ENCODE measurements around the gene AFF1. TPM values are rescaled to one million over a fixed set of nuclear protein-coding genes. Genes with fewer than 3 reads are reported as not detected.

Gene AFF1
- total RNA-seq = 44.0 and 44.3 TPM in 2 replicates

GRCh38 chr4:86934771-86935565 is at the start of gene AFF1:
Gene AFF1, plus strand, starts transcription at chr4:86935011. Its CDS starts 13,523 bp downstream, at chr4:86948534.
- Mint-ChIP-seq H3K27me3 (no peaks in the 10 kb centered on the region), H3K9me3 (no peaks in the 10 kb centered on the region), H3K27ac (peak within 1 kb of the TSS; percentile 98), H3K4me1 (peaks cover 48% of the 10 kb centered on the region), H3K4me3 (peak within 1 kb of the TSS; percentile 94), H3K36me3 (ENCODE audit: low read depth) (no peaks in the 10 kb centered on the region)
- DNase-seq = peak; percentile 96
- intact Hi-C loops (cut with micrococcal nuclease) = loop anchor here (1.0 to 10.0 kb wide), 7 partner anchors 71 to 1450 kb away; partner anchors contain the start of genes KLHL8, NUDT9 and PPM1K

GRCh38 chr4:86890790-86891189 is 44.0 kb upstream of the AFF1 start:
- Mint-ChIP-seq H3K4me1 (peaks cover 2% of the 10 kb centered on the region), H3K9me3 (no peaks in the 10 kb centered on the region), H3K27ac (no peak overlapping the region), H3K27me3 (peaks cover 26% of the 10 kb centered on the region), H3K36me3 (ENCODE audit: low read depth) (no peaks in the 10 kb centered on the region), H3K4me3 (peak overlapping the region; percentile 81)
- intact Hi-C loops (cut with micrococcal nuclease) = no loop called here
- DNase-seq = peak; percentile 43

GRCh38 chr4:86891762-86892635 is 42.8 kb upstream of the AFF1 start, which contains the start of gene C4orf36:
Gene C4orf36, minus strand, starts transcription at chr4:86892422. Its CDS starts 902 bp downstream, at chr4:86891520.
- Mint-ChIP-seq H3K36me3 (ENCODE audit: low read depth) (no peaks in the 10 kb centered on the region), H3K4me1 (peaks cover 2% of the 10 kb centered on the region), H3K27ac (peak within 1 kb of the TSS; percentile 18), H3K27me3 (peaks cover 26% of the 10 kb centered on the region), H3K9me3 (no peaks in the 10 kb centered on the region), H3K4me3 (peak within 1 kb of the TSS; percentile 81)
- DNase-seq = peak; percentile 72
- intact Hi-C loops (cut with micrococcal nuclease) = no loop called here

GRCh38 chr4:86892636-86892960 is 42.2 kb upstream of the AFF1 start:
- intact Hi-C loops (cut with micrococcal nuclease) = no loop called here
- H3K9me3 Mint-ChIP-seq = no peaks in the 10 kb centered on the region
- peaks cover 26% of the 10 kb centered on the region for H3K27me3 Mint-ChIP-seq
- peaks cover 2% of the 10 kb centered on the region for H3K4me1 Mint-ChIP-seq
- no peak overlapping the region for H3K27ac Mint-ChIP-seq
- peak overlapping the region; percentile 72 for H3K4me3 Mint-ChIP-seq
- DNase-seq = no peak
- no peaks in the 10 kb centered on the region for H3K36me3 Mint-ChIP-seq (ENCODE audit: low read depth)

- intact Hi-C loops (cut with micrococcal nuclease) = no loop called here
- H3K9me3 Mint-ChIP-seq = no peaks in the 10 kb centered on the region
- DNase-seq = no peak
- H3K27ac Mint-ChIP-seq = no peak overlapping the region
- peaks cover 2% of the 10 kb centered on the region for H3K4me1 Mint-ChIP-seq
- peak overlapping the region; percentile 72 for H3K4me3 Mint-ChIP-seq
- H3K36me3 Mint-ChIP-seq (ENCODE audit: low read depth) = no peaks in the 10 kb centered on the region
- H3K27me3 Mint-ChIP-seq = peaks cover 26% of the 10 kb centered on the region
Observed at GRCh38 chr4:86893136-86893535, 41.7 kb upstream of the AFF1 start.

- no peaks in the 10 kb centered on the region for H3K9me3 Mint-ChIP-seq
- intact Hi-C loops (cut with micrococcal nuclease) = no loop called here
- H3K27ac Mint-ChIP-seq = no peak overlapping the region
- peaks cover 26% of the 10 kb centered on the region for H3K27me3 Mint-ChIP-seq
- no peak overlapping the region for H3K4me3 Mint-ChIP-seq
- DNase-seq = no peak
- H3K36me3 Mint-ChIP-seq (ENCODE audit: low read depth) = no peaks in the 10 kb centered on the region
- H3K4me1 Mint-ChIP-seq = peaks cover 2% of the 10 kb centered on the region
Observed at GRCh38 chr4:86894455-86894854, 40.4 kb upstream of the AFF1 start.

- H3K4me3 Mint-ChIP-seq = no peak overlapping the region
- H3K27me3 Mint-ChIP-seq = peaks cover 15% of the 10 kb centered on the region
- no peak overlapping the region for H3K27ac Mint-ChIP-seq
- H3K9me3 Mint-ChIP-seq = no peaks in the 10 kb centered on the region
- peak; percentile 78 for DNase-seq
- peaks cover 2% of the 10 kb centered on the region for H3K4me1 Mint-ChIP-seq
- intact Hi-C loops (cut with micrococcal nuclease) = loop anchor here (1.0 kb wide), 2 partner anchors 374 to 398 kb away; no protein-coding TSS in a partner anchor
- H3K36me3 Mint-ChIP-seq (ENCODE audit: low read depth) = no peaks in the 10 kb centered on the region
Observed at GRCh38 chr4:86895692-86896488, 38.9 kb upstream of the AFF1 start.

GRCh38 chr4:86896596-86896995 is 38.2 kb upstream of the AFF1 start:
- Mint-ChIP-seq H3K9me3 (no peaks in the 10 kb centered on the region), H3K27me3 (peaks cover 9% of the 10 kb centered on the region), H3K36me3 (ENCODE audit: low read depth) (no peaks in the 10 kb centered on the region), H3K4me3 (no peak overlapping the region), H3K27ac (no peak overlapping the region), H3K4me1 (peaks cover 2% of the 10 kb centered on the region)
- no peak for DNase-seq
- intact Hi-C loops (cut with micrococcal nuclease) = no loop called here

- H3K36me3 Mint-ChIP-seq (ENCODE audit: low read depth) = no peaks in the 10 kb centered on the region
- intact Hi-C loops (cut with micrococcal nuclease) = no loop called here
- H3K4me1 Mint-ChIP-seq = no peaks in the 10 kb centered on the region
Observed at GRCh38 chr4:86898562-86898961, 36.2 kb upstream of the AFF1 start.

GRCh38 chr4:86901864-86902263 is 32.9 kb upstream of the AFF1 start:
- H3K36me3 Mint-ChIP-seq (ENCODE audit: low read depth) = no peaks in the 10 kb centered on the region
- H3K4me3 Mint-ChIP-seq = no peak overlapping the region
- peaks cover 7% of the 10 kb centered on the region for H3K27me3 Mint-ChIP-seq
- no peaks in the 10 kb centered on the region for H3K4me1 Mint-ChIP-seq
- intact Hi-C loops (cut with micrococcal nuclease) = no loop called here
- H3K27ac Mint-ChIP-seq = no peak overlapping the region
- H3K9me3 Mint-ChIP-seq = no peaks in the 10 kb centered on the region
- DNase-seq = no peak

More at GRCh38 chr4:86898562-86898961, 36.2 kb upstream of the AFF1 start:
- Mint-ChIP-seq H3K9me3 (no peaks in the 10 kb centered on the region), H3K27me3 (peaks cover 7% of the 10 kb centered on the region), H3K4me3 (no peak overlapping the region), H3K27ac (no peak overlapping the region)
- no peak for DNase-seq

- no peaks in the 10 kb centered on the region for H3K36me3 Mint-ChIP-seq (ENCODE audit: low read depth)
- peaks cover 11% of the 10 kb centered on the region for H3K4me1 Mint-ChIP-seq
- DNase-seq = no peak
- H3K4me3 Mint-ChIP-seq = peak overlapping the region; percentile 52
- H3K27me3 Mint-ChIP-seq = no peaks in the 10 kb centered on the region
- H3K27ac Mint-ChIP-seq = no peak overlapping the region
- no peaks in the 10 kb centered on the region for H3K9me3 Mint-ChIP-seq
- intact Hi-C loops (cut with micrococcal nuclease) = no loop called here
Observed at GRCh38 chr4:86908251-86908657, 26.6 kb upstream of the AFF1 start.

GRCh38 chr4:86909546-86910295 is 25.1 kb upstream of the AFF1 start:
- intact Hi-C loops (cut with micrococcal nuclease) = no loop called here
- no peaks in the 10 kb centered on the region for H3K27me3 Mint-ChIP-seq
- H3K36me3 Mint-ChIP-seq (ENCODE audit: low read depth) = no peaks in the 10 kb centered on the region
- H3K4me3 Mint-ChIP-seq = no peak overlapping the region
- no peak for DNase-seq
- peaks cover 11% of the 10 kb centered on the region for H3K4me1 Mint-ChIP-seq
- no peak overlapping the region for H3K27ac Mint-ChIP-seq
- no peaks in the 10 kb centered on the region for H3K9me3 Mint-ChIP-seq

GRCh38 chr4:86910369-86910768 is 24.4 kb upstream of the AFF1 start:
- H3K27ac Mint-ChIP-seq = no peak overlapping the region
- H3K4me3 Mint-ChIP-seq = no peak overlapping the region
- DNase-seq = no peak
- intact Hi-C loops (cut with micrococcal nuclease) = no loop called here
- no peaks in the 10 kb centered on the region for H3K36me3 Mint-ChIP-seq (ENCODE audit: low read depth)
- peaks cover 11% of the 10 kb centered on the region for H3K4me1 Mint-ChIP-seq
- H3K9me3 Mint-ChIP-seq = no peaks in the 10 kb centered on the region
- no peaks in the 10 kb centered on the region for H3K27me3 Mint-ChIP-seq
